ENCODE results near the gene PAK3.

Gene PAK3

GRCh38 chrX:111090458-111090857, 5.5 kb upstream of the PAK3 start:
- ATAC-seq: no peak
- no peak for TF ChIP-seq PPARA (CRISPR knock-in tag; IDR thresholded peaks at IDR 0.05; ENCODE audit: borderline replicate concordance)

DNA sequence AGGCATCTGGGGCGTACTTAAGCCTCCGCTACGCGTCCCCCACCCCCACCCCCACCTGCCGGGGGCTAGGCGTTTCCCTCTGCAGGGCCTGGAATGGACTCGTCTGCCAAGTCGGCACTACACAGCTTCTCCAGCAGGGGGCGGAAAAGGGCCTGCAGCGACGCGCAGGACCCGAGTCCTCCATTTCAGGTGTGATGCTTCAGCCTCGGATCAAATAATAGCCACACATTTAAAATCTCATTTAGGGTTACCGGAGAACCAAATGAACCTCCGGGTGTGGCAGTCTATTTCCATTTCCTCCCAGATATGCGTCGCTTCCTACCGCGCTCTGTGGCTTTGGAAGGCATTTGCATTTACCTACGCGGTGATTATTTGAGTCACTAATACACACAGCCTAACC, 2.9 kb downstream of the PAK3 start:
- TF ChIP-seq RARB (CRISPR knock-in tag; IDR thresholded peaks at IDR 0.05) (no peak), ZNF8 (CRISPR knock-in tag; IDR thresholded peaks at IDR 0.05) (no peak), ESRRG (CRISPR knock-in tag; IDR thresholded peaks at IDR 0.05) (no peak), ZFP3 (CRISPR knock-in tag; IDR thresholded peaks at IDR 0.05) (no peak), SNAI2 (CRISPR knock-in tag; IDR thresholded peaks at IDR 0.05) (no peak), CSRNP3 (CRISPR knock-in tag; IDR thresholded peaks at IDR 0.05) (no peak)
- TF ChIP-seq, protein P1, sequence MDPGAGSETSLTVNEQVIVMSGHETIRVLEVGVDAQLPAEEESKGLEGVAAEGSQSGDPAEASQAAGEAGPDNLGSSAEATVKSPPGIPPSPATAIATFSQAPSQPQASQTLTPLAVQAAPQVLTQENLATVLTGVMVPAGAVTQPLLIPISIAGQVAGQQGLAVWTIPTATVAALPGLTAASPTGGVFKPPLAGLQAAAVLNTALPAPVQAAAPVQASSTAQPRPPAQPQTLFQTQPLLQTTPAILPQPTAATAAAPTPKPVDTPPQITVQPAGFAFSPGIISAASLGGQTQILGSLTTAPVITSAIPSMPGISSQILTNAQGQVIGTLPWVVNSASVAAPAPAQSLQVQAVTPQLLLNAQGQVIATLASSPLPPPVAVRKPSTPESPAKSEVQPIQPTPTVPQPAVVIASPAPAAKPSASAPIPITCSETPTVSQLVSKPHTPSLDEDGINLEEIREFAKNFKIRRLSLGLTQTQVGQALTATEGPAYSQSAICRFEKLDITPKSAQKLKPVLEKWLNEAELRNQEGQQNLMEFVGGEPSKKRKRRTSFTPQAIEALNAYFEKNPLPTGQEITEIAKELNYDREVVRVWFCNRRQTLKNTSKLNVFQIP (CRISPR knock-in tag; IDR thresholded peaks at IDR 0.05; ENCODE audit: borderline replicate concordance, low read depth): no peak
- ATAC-seq: peak; percentile 62

DNA sequence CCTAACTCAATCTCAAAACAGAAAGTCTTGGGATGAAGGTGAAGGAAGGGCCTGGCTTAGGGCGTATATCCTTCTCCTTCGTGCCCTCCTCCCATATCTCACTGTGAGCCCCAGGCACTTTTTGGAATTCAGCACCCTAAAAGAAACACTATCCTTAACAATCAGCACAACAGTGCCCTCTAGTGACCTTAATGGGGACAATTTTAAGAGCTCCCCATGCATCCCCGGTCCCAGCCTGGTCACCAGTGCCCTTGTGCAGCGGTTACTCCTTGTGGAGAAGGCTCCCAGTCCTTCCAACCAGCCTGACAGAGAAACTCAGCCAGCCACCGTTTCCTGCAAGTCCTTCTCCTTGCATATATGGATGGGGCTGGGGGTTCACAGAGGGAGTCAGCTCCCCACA, 4.2 kb downstream of the PAK3 start:
- TF ChIP-seq TSHZ2 (CRISPR knock-in tag; IDR thresholded peaks at IDR 0.05) (no peak), ZNF70 (CRISPR knock-in tag; IDR thresholded peaks at IDR 0.05) (no peak), BACH2 (CRISPR knock-in tag; IDR thresholded peaks at IDR 0.05; ENCODE audit: borderline replicate concordance) (no peak), ZNF8 (CRISPR knock-in tag; IDR thresholded peaks at IDR 0.05) (no peak), ISL1 (CRISPR knock-in tag; IDR thresholded peaks at IDR 0.05) (no peak), ZC3H10 (CRISPR knock-in tag; IDR thresholded peaks at IDR 0.05) (no peak)
- peak; percentile 70 for ATAC-seq

DNA sequence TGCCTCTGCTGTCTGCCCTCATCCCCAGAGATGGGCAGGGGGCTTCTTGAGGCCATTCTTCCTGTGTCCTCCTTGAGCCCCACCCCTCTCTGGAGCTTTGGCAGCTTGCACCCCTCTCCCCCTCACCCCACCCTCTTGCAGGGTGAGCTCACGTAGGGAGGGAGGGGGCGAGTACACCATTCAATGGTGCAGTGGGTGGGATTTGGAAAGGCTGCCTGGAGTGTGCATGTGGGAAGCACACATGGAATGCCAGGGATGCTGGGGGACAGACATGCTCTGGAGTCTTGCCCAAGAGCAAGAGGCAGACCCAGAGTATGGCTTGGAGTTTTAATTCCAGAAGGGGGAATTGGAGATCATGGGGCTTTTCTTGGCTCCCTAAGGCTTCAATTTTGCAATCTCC, 5.6 kb downstream of the PAK3 start:
- no peak for ATAC-seq
- TF ChIP-seq BACH2 (CRISPR knock-in tag; IDR thresholded peaks at IDR 0.05; ENCODE audit: borderline replicate concordance) (no peak), ZNF70 (CRISPR knock-in tag; IDR thresholded peaks at IDR 0.05) (no peak), ZNF565 (CRISPR knock-in tag; conservative IDR thresholded peaks at IDR 0.05; ENCODE audit: low read depth) (no peak), ZNF8 (CRISPR knock-in tag; IDR thresholded peaks at IDR 0.05) (no peak), CREB5 (CRISPR knock-in tag; IDR thresholded peaks at IDR 0.05; ENCODE audit: low read depth) (no peak), SNAI2 (CRISPR knock-in tag; IDR thresholded peaks at IDR 0.05) (no peak), OSR1 (CRISPR knock-in tag; IDR thresholded peaks at IDR 0.05) (no peak), TCF4 (CRISPR knock-in tag; IDR thresholded peaks at IDR 0.05; ENCODE audit: borderline replicate concordance) (no peak)

DNA sequence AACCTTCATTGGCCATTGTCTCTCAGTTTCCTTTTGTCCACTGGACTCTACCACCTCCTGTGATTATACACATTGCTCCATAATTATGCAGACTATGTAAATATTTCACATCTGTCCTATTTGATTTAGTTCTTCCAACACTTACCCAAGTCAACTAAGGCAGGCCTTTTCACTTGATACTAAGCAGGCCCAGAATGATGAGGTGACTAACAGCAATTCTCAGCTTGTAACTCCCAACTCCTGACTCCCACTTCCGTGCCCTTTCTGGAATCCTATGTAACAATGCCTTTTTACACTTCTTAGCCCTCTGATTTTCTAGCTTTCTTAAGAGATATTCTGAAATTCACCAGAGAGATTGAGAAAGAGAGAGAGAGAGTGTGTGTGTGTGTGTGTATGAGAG, 6.6 kb downstream of the PAK3 start:
- ATAC-seq: no peak
- no peak for TF ChIP-seq ARNTL (CRISPR knock-in tag; IDR thresholded peaks at IDR 0.05; ENCODE audit: borderline replicate concordance, low read depth)
- TF ChIP-seq TSHZ2 (CRISPR knock-in tag; IDR thresholded peaks at IDR 0.05): no peak
- TF ChIP-seq CSRNP3 (CRISPR knock-in tag; IDR thresholded peaks at IDR 0.05): no peak
- no peak for TF ChIP-seq ZNF8 (CRISPR knock-in tag; IDR thresholded peaks at IDR 0.05)
- no peak for TF ChIP-seq SNAI2 (CRISPR knock-in tag; IDR thresholded peaks at IDR 0.05)
- TF ChIP-seq, protein P1 (CRISPR knock-in tag; IDR thresholded peaks at IDR 0.05; ENCODE audit: borderline replicate concordance, low read depth): no peak
- TF ChIP-seq ZC3H10 (CRISPR knock-in tag; IDR thresholded peaks at IDR 0.05): no peak

Data from SK-N-SH treated with all-trans-retinoic acid at 6 μM for 48 hours (cell line).